RWPE2 (cell line): ENCODE data around the gene BHLHE40.

Source experiments
- ATAC-seq: fragments of 200-7000 bp; cut with Tn5 transposase; 3 replicates; pipeline ENCODE4 v1.9.1; 2021; ENCODE audit warnings: low read depth
- DNase-seq: peaks from one replicate; pipeline ENCODE4 v3.0.0-alpha.2; 2020; ENCODE audit warnings: low spot score
- H3K27ac ChIP-seq: fragments of 450-650 bp; 2 replicates; pipeline ENCODE4 v1.5.1; 2017; ENCODE audit warnings: mild to moderate bottlenecking; ENCODE audit not compliant: poor library complexity, severe bottlenecking
- H3K27me3 ChIP-seq: fragments of 250-450 bp; sonication (Bioruptor Pico); 2 replicates; pipeline ENCODE4 v1.5.1; 2021; ENCODE audit warnings: mild to moderate bottlenecking, moderate library complexity; ENCODE audit not compliant: insufficient read depth, poor library complexity, severe bottlenecking
- H3K36me3 ChIP-seq: fragments of 250-450 bp; sonication (Bioruptor Pico); 2 replicates; pipeline ENCODE4 v1.5.1; 2020; ENCODE audit warnings: low read depth, mild to moderate bottlenecking, moderate library complexity
- H3K4me1 ChIP-seq: fragments of 250-450 bp; sonication (Bioruptor Pico); 2 replicates; pipeline ENCODE4 v1.5.1; 2021; ENCODE audit warnings: mild to moderate bottlenecking, moderate library complexity; ENCODE audit not compliant: insufficient read depth, poor library complexity, severe bottlenecking
- H3K4me3 ChIP-seq: fragments of 250-450 bp; sonication (Bioruptor Pico); 2 replicates; pipeline ENCODE4 v1.5.1; 2021; ENCODE audit warnings: mild to moderate bottlenecking, moderate library complexity; ENCODE audit not compliant: severe bottlenecking
- H3K9me3 ChIP-seq: fragments of 250-450 bp; sonication (Bioruptor Pico); 2 replicates; pipeline ENCODE4 v1.5.1; 2021; ENCODE audit warnings: mild to moderate bottlenecking, moderate library complexity; ENCODE audit not compliant: severe bottlenecking
- TF ChIP-seq, protein P1 (sequence below): fragments of 450-650 bp; IDR thresholded peaks from one replicate; pipeline ENCODE4 v1.5.1; 2017; ENCODE audit warnings: mild to moderate bottlenecking, moderate library complexity; ENCODE audit not compliant: poor library complexity, severe bottlenecking

Gene BHLHE40

GRCh38 chr3:5004319-5005152 lies 25.3 kb downstream of the BHLHE40 start:
- H3K36me3 ChIP-seq = no peaks in the 10 kb centered on the region
- DNase-seq = peak; percentile 81
- H3K4me1 ChIP-seq = peaks cover 29% of the 10 kb centered on the region
- peak; percentile 82 for ATAC-seq
- no peaks in the 10 kb centered on the region for H3K27me3 ChIP-seq
- H3K9me3 ChIP-seq = no peaks in the 10 kb centered on the region
- H3K4me3 ChIP-seq = no peak overlapping the region
- TF ChIP-seq, protein P1, sequence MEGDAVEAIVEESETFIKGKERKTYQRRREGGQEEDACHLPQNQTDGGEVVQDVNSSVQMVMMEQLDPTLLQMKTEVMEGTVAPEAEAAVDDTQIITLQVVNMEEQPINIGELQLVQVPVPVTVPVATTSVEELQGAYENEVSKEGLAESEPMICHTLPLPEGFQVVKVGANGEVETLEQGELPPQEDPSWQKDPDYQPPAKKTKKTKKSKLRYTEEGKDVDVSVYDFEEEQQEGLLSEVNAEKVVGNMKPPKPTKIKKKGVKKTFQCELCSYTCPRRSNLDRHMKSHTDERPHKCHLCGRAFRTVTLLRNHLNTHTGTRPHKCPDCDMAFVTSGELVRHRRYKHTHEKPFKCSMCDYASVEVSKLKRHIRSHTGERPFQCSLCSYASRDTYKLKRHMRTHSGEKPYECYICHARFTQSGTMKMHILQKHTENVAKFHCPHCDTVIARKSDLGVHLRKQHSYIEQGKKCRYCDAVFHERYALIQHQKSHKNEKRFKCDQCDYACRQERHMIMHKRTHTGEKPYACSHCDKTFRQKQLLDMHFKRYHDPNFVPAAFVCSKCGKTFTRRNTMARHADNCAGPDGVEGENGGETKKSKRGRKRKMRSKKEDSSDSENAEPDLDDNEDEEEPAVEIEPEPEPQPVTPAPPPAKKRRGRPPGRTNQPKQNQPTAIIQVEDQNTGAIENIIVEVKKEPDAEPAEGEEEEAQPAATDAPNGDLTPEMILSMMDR = no peak
- H3K27ac ChIP-seq = peak overlapping the region; percentile 17

DNA sequence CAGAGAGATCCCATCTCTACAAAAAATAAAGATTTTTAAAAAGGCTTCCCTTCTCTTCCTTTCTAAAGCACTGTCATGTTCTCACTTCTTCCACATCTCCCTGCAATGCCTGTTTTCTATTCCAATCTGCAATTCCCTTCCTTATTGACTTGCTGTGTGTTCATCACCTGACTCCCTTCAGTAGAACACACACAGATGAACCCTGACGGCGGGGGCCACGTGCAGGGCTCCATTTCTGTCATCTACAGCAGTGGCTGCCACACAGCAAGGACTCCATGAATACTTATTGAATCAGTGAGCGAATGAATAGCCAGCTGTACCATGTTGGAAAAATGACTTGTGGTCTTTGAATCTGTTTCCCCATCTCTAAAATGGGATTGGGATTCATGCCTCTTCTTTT lies 26.1 kb downstream of the BHLHE40 start:
- no peak overlapping the region for H3K4me3 ChIP-seq
- DNase-seq (no peak), ATAC-seq (no peak)
- peak overlapping the region; percentile 17 for H3K27ac ChIP-seq
- H3K9me3 ChIP-seq = no peaks in the 10 kb centered on the region
- H3K4me1 ChIP-seq = peaks cover 21% of the 10 kb centered on the region
- TF ChIP-seq, protein P1 = no peak
- no peaks in the 10 kb centered on the region for H3K36me3 ChIP-seq
- no peaks in the 10 kb centered on the region for H3K27me3 ChIP-seq

- Histone ChIP-seq H3K9me3 (no peaks in the 10 kb centered on the region), H3K4me3 (no peak overlapping the region), H3K36me3 (no peaks in the 10 kb centered on the region), H3K27ac (no peak overlapping the region), H3K4me1 (peaks cover 14% of the 10 kb centered on the region), H3K27me3 (no peaks in the 10 kb centered on the region)
- DNase-seq = peak; percentile 23
- ATAC-seq = no peak
- TF ChIP-seq, protein P1 = no peak
These were observed 27.5 kb downstream of the BHLHE40 start for GRCh38 chr3:5006755-5007202.

DNA sequence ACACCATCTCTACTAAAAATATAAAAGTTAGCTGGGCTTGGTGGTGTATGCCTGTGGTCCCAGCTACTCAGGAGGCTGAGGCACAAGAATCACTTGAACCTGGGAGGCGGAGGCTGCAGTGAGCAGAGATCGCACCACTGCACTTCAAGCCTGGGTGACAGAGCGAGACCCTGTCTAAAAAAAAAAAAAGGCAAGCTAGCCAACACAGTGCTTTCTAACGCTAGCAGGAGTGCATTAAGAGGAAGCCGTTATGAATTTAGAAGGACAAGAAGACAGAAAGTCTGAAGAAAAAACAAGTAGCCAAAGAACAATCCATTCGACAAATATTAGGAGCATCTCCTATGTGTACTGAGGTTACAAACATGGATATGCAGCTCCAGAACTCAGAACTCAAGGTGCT lies 28.6 kb downstream of the BHLHE40 start:
- ATAC-seq (no peak), DNase-seq (no peak)
- no peak overlapping the region for H3K27ac ChIP-seq
- no peak overlapping the region for H3K4me3 ChIP-seq
- no peaks in the 10 kb centered on the region for H3K36me3 ChIP-seq
- peaks cover 16% of the 10 kb centered on the region for H3K4me1 ChIP-seq
- no peaks in the 10 kb centered on the region for H3K9me3 ChIP-seq
- TF ChIP-seq, protein P1 = no peak
- H3K27me3 ChIP-seq = no peaks in the 10 kb centered on the region
